HG02798 (cell line): ENCODE results near the gene MYL10.

ENCODE experiments used
- ATAC-seq: cut with Tn5 transposase; IDR thresholded peaks from one replicate; pipeline ENCODE4 v1.9.1; 2021; ENCODE audit warnings: mild to moderate bottlenecking; ENCODE audit not compliant: unreplicated experiment, poor library complexity

MYL10 gene

GRCh38 chr7:101598986-101599771 lies 29.9 kb downstream of the MYL10 start:
- ATAC-seq = no peak

DNA sequence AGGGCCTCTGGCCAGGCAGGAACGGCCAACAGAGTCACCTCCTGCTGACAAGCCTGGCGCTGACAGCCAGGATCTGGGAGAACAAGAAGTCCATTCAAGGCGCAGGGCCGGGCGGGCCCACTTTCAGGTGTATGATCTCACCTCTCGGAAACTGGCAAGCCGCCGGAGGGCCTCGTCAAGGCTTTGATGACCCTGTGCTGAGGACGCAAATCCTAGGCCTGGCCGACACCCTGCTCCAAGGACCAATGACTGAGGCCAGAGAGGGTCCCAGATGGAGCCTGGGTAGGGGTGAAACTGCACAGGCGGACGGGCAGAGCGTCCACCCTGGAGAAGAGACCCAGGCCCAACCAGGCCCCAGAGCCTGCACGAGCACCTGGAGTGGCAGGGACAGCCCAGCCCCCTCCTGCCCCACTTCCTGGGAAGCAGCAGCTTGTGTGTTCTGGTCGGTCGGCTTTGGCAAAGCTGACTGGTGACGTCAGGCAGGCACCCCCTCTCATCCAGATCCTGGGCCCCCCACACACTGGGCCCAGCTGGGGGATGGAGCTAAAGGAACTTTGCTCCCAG lies 30.6 kb downstream of the MYL10 start:
- ATAC-seq = no peak

- no peak for ATAC-seq
Observed at GRCh38 chr7:101597941-101598340, 31.2 kb downstream of the MYL10 start.

- ATAC-seq = no peak
Observed at GRCh38 chr7:101596898-101597297, 32.2 kb downstream of the MYL10 start.

GRCh38 chr7:101595766-101596537 lies 33.1 kb downstream of the MYL10 start:
- no peak for ATAC-seq

GRCh38 chr7:101595246-101595645 lies 33.9 kb downstream of the MYL10 start:
- ATAC-seq = no peak

DNA sequence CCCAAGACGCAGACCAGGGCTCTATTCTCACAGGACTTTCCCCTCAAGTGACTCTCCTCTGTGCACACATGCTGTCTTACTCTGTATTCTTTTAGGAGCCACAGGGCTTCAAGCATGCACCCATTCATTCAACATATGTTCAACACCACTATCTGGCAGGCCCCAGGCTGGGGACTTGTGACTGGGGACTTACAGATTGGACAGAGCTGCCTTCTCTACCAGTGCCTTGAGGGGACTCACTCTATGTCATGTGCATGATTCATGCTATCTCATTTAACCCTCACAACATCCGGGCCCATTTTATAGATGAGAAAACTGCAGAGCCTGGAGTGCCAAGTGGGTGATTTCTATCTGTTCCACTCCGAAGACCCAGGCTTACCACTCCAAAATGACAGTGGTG lies 34.3 kb downstream of the MYL10 start:
- ATAC-seq = no peak

DNA sequence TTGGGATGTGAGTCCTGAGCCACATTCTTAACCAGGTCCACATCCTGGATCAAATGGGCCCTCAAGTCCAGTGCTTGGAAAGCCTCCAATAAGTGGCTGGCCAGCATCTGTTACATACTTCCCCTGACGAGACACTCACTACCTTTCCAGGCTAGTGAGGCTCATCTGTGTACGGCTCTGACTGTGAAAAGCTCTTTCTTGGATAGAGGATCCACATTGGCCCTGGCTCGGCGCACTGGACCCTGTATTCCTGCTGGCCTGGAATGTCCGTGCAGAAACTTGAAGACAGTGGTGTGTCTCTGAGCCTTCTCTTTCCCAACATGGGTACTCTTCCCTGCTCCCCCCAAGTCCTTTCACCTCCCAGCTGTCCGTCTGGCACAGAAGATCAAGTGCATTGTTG lies 35.5 kb downstream of the MYL10 start:
- ATAC-seq = no peak

DNA sequence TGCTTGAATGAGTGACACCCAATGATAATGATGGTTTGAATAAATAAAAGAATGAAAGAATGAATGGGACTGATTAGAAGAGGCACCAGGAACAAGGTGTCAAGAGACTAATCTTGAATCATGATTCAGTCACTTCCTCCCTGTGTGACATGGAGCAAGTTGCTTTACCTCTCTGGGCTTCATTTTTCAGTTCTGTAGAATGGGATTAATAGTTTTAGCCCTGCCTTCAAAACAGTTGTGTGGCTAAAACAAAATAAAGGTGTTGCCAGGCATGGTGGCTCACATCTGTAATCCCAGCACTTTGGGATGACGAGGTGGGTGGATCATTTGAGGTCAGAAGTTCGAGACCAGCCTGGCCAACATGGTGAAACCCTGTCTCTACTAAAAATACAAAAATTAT lies 37.6 kb downstream of the MYL10 start:
- no peak for ATAC-seq

- ATAC-seq = no peak
Observed at GRCh38 chr7:101590663-101591435, 38.2 kb downstream of the MYL10 start.

GRCh38 chr7:101589976-101590662 lies 39.0 kb downstream of the MYL10 start:
- ATAC-seq = no peak

DNA sequence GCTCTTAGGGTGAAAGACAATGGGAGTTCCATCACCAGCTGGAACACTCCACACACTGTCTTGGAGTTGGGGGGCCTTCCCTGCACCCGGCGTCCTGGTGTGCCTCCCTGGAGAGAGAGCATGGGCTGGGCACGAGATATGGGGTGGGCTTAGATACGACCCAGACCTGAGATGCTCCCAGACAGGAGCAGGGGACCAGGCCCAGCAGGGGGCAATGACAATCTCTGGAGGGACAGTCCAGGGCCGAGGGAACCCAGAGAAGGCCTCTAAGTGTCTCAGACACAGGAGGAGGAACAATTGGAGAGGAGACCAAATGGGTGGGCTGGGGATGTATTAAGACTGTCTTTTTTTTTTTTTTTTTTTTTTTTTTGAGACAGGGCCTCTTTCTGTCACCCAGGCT lies 40.0 kb downstream of the MYL10 start:
- no peak for ATAC-seq

DNA sequence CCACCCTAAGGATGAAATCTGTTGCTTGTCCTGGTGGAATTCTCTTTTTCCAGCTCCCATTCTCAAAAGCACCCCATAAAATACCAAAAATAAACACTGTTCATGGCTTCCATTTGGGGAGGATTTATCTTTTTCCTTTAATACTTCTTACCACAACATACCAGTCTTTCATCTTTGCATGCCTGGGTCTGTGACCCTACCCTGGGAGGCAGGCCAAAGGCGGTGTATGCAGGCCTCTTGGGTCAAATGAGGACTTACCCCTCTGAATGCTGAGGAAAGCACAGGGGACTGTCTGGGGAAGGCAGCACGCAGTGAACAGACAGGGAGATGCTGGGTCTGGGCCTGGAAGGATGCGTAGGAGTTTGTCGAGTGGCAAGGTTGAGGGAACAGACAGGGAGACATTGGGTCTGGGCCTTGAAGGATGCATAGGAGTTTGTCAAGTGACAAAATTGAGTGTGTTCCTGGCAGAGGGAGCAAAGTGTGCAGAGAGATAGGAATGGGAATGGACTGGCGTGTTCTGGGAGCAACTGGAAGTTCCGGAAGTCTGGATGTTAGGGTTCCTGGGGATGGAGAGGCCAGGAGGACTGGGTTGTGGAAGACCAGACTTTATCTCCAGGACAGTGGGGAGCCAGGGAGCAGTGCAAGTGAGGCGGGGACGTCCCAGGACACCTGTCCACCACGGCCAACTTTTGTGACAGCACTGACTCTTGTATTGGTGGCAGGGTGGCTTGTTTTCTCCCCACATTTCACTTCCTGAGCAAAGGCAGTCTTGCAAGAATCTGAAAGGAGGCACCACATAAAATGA lies 40.8 kb downstream of the MYL10 start:
- ATAC-seq = no peak

- ATAC-seq = no peak
Observed at GRCh38 chr7:101586906-101587677, 42.0 kb downstream of the MYL10 start.

- ATAC-seq = no peak
Observed at GRCh38 chr7:101586078-101586905, 42.8 kb downstream of the MYL10 start.

DNA sequence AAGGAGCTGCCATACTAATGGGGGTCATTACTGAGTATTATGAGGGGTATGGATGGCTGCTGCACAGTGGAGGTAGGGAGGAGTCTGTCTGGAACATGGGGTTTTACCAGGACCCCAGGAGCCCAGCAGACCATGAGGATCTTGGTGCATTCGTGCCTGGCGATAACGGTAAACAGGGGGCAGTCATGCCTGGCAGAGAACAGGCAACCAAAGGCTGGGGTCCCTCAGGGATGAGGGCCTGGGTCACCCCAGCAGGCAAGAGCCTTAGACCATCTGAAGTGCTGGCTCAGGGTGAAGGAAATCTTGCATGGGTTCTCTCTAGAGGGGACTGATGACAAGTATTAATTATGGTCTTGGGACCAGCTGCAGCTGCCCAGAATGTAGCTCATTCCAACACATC lies 46.1 kb downstream of the MYL10 start:
- no peak for ATAC-seq

DNA sequence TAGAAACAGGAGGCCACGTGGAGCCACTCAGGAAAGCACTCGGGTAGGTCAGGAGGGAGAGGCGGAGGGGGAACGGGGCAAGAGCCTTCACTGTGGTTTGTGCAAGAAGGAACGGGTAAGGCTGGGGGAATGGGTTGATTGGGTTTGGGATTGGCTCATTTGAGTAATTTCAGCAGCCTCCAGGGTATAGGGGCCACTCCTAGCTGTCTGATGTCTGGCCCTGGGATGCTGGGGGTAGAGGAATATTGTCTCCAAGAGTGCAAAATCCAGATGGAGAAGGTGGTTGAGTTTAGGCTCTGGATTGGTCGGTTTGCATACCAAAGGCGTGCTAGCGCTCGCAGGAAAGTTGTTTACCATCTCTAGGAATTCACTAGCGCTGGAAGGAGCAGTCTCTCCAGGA lies 47.2 kb downstream of the MYL10 start:
- ATAC-seq = no peak

DNA sequence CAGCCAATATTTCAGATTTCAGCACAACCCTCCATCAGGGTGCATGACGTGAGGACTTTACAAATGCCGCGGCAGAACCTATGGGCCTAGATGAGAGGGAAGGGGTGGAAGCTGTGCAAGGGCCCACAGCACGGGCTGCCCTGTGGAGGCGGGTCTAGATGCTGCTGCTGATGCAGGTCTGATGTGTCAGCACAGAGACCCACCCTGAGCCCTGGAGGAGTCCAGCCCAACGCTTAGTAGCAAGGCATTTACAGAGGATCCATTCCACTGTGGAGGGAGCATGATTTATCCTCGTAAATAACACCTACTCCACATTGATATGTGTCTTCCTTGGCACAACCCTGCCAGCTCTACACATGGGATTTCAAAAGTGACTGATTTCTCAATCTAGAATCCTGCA lies 48.5 kb downstream of the MYL10 start:
- ATAC-seq = no peak
